HEK293 (cell line): ENCODE data around the gene KIF21A.

Experiments
- CTCF ChIA-PET: fragments of 350-600 bp; formaldehyde crosslinking; extraction: SDS; loops from one replicate; lab custom pipeline; 2021; ENCODE audit warnings: antibody characterized with exemption; lab: Yijun Ruan, JAX
- POLR2A ChIA-PET: fragments of 300-600 bp; formaldehyde crosslinking; extraction: SDS; loops from one replicate; lab custom pipeline; 2020; ENCODE audit warnings: antibody characterized with exemption, inconsistent platforms; lab: Yijun Ruan, JAX
- H3K27ac ChIP-seq: fragments of 200-500 bp; sonication (Bioruptor generic); 2 replicates; pipeline ENCODE4 v1.5.1; 2014; ENCODE audit warnings: low read depth, low read length, control low read depth, inconsistent platforms; ENCODE audit errors: extremely low read depth
- H3K36me3 ChIP-seq, 2 experiments: fragments of 200-500 bp in 1 of 2; sonication (Bioruptor generic) in 1 of 2; 1 replicate in 1 of 2; 2 replicates in 1 of 2; pipeline ENCODE4 v1.5.1; 2014 to 2017; ENCODE audit warnings: inconsistent platforms in 2 of 2, low read length in 2 of 2; ENCODE audit not compliant: control insufficient read depth in 2 of 2, insufficient read depth in 1 of 2
- H3K4me1 ChIP-seq: fragments of 200-500 bp; sonication (Bioruptor generic); 2 replicates; pipeline ENCODE4 v1.5.1; 2014; ENCODE audit warnings: mild to moderate bottlenecking, low read length, inconsistent platforms; ENCODE audit not compliant: control insufficient read depth, insufficient read depth
- H3K4me3 ChIP-seq: 2 replicates; pipeline ENCODE4 v1.5.1; 2011; ENCODE audit warnings: low read depth, mild to moderate bottlenecking, control low read depth, low read length, moderate library complexity
- H3K9me3 ChIP-seq: fragments of 200-500 bp; sonication (Bioruptor generic); 2 replicates; pipeline ENCODE4 v1.5.1; 2014; ENCODE audit warnings: low read depth, low read length, inconsistent platforms; ENCODE audit not compliant: control insufficient read depth, insufficient read depth
- ATF2 ChIP-seq: fragments of 450-650 bp; formaldehyde crosslinking; IDR thresholded peaks from 2 replicates; pipeline ENCODE4 v1.5.1; 2016; ENCODE audit warnings: missing biosample characterization, missing genetic modification characterization, low read depth
- BCL11B ChIP-seq: fragments of 450-650 bp; formaldehyde crosslinking; IDR thresholded peaks from 2 replicates; pipeline ENCODE4 v1.5.1; 2016; ENCODE audit warnings: low read depth, missing biosample characterization, missing genetic modification characterization
- GLI4 ChIP-seq: fragments of 450-650 bp; formaldehyde crosslinking; IDR thresholded peaks from 2 replicates; pipeline ENCODE4 v1.5.1; 2016; ENCODE audit warnings: missing biosample characterization, missing genetic modification characterization
- MYNN ChIP-seq: fragments of 450-650 bp; formaldehyde crosslinking; IDR thresholded peaks from 2 replicates; pipeline ENCODE4 v1.5.1; 2016; ENCODE audit warnings: missing biosample characterization, missing genetic modification characterization, borderline replicate concordance
- ZBTB17 ChIP-seq: fragments of 450-650 bp; formaldehyde crosslinking; IDR thresholded peaks from 2 replicates; pipeline ENCODE4 v1.5.1; 2016; ENCODE audit warnings: missing biosample characterization, missing genetic modification characterization
- ZBTB26 ChIP-seq: fragments of 450-650 bp; formaldehyde crosslinking; optimal IDR thresholded peaks from 2 replicates; pipeline ENCODE3; 2016; ENCODE audit warnings: missing biosample characterization, mild to moderate bottlenecking, missing genetic modification characterization
- ZNF10 ChIP-seq: fragments of 450-650 bp; formaldehyde crosslinking; IDR thresholded peaks from 2 replicates; pipeline ENCODE4 v1.5.1; 2017; ENCODE audit warnings: missing biosample characterization, missing genetic modification characterization
- ZNF146 ChIP-seq: fragments of 450-650 bp; formaldehyde crosslinking; IDR thresholded peaks from 2 replicates; pipeline ENCODE4 v1.5.1; 2016; ENCODE audit warnings: missing biosample characterization, missing genetic modification characterization
- ZNF157 ChIP-seq: fragments of 450-650 bp; formaldehyde crosslinking; IDR thresholded peaks from 2 replicates; pipeline ENCODE4 v1.5.1; 2016; ENCODE audit warnings: missing biosample characterization, missing genetic modification characterization
- ZNF169 ChIP-seq: fragments of 450-650 bp; formaldehyde crosslinking; IDR thresholded peaks from 2 replicates; pipeline ENCODE4 v1.5.1; 2016; ENCODE audit warnings: missing biosample characterization, missing genetic modification characterization
- ZNF18 ChIP-seq: fragments of 450-650 bp; formaldehyde crosslinking; IDR thresholded peaks from 2 replicates; pipeline ENCODE4 v1.5.1; 2016; ENCODE audit warnings: missing biosample characterization, missing genetic modification characterization
- ZNF24 ChIP-seq: fragments of 450-650 bp; formaldehyde crosslinking; IDR thresholded peaks from 2 replicates; pipeline ENCODE4 v1.5.1; 2016; ENCODE audit warnings: missing biosample characterization, missing genetic modification characterization
- ZNF26 ChIP-seq: fragments of 450-650 bp; formaldehyde crosslinking; IDR thresholded peaks from 2 replicates; pipeline ENCODE4 v1.5.1; 2016; ENCODE audit warnings: missing biosample characterization, missing genetic modification characterization
- ZNF335 ChIP-seq: fragments of 450-650 bp; formaldehyde crosslinking; conservative IDR thresholded peaks from 2 replicates; pipeline ENCODE4 v1.5.1; 2016; ENCODE audit warnings: missing biosample characterization, missing genetic modification characterization
- ZNF513 ChIP-seq: fragments of 450-650 bp; IDR thresholded peaks from 2 replicates; pipeline ENCODE4 v1.5.1; 2018; ENCODE audit warnings: missing biosample characterization, missing genetic modification characterization
- ZNF560 ChIP-seq: fragments of 450-650 bp; formaldehyde crosslinking; IDR thresholded peaks from 2 replicates; pipeline ENCODE4 v1.5.1; 2017; ENCODE audit warnings: missing biosample characterization, missing genetic modification characterization, borderline replicate concordance
- ZSCAN18 ChIP-seq: fragments of 450-650 bp; formaldehyde crosslinking; IDR thresholded peaks from 2 replicates; pipeline ENCODE4 v1.5.1; 2016; ENCODE audit warnings: missing biosample characterization, missing genetic modification characterization

Gene KIF21A

GRCh38 chr12:39417916-39418315 lies 25.0 kb downstream of the KIF21A start:
- TF ChIP-seq ZSCAN18 (tag by site-specific recombination) (no peak), ZNF169 (tag by site-specific recombination) (no peak), ZNF18 (tag by site-specific recombination) (no peak), ZNF146 (tag by site-specific recombination) (no peak), ZBTB17 (tag by site-specific recombination) (no peak), ZNF560 (tag by site-specific recombination) (no peak), GLI4 (tag by site-specific recombination) (no peak), ZNF157 (no peak), BCL11B (tag by site-specific recombination) (no peak), ZNF513 (tag by site-specific recombination) (no peak), ZBTB26 (tag by site-specific recombination) (no peak), MYNN (tag by site-specific recombination) (no peak), ATF2 (tag by site-specific recombination) (no peak), ZNF335 (no peak), ZNF10 (tag by site-specific recombination) (no peak), ZNF26 (no peak), ZNF24 (no peak)
- no peaks in the 10 kb centered on the region for H3K4me1 ChIP-seq
- ChIA-PET POLR2A (no interaction called here), CTCF (interaction anchor here (1.3 kb wide), 1 partner anchor 17 kb away, joined by 4 read pairs; no protein-coding TSS in a partner anchor)
- no peak overlapping the region for H3K27ac ChIP-seq
- H3K36me3 ChIP-seq: no peaks in the 10 kb centered on the region
- H3K4me3 ChIP-seq: no peak overlapping the region
- no peaks in the 10 kb centered on the region; the same call in 1 of the 2 replicates for H3K9me3 ChIP-seq
